IPS-18a (cell line): ENCODE data around the gene KIRREL2.
"Not testable (repeated sequence)": the region's sequence is repeated elsewhere in the genome, so short reads cannot be mapped to it uniquely, and the experiment has no call there.

Experiments
- H3K27ac ChIP-seq: one replicate; pipeline ENCODE4 v1.5.1; 2013; ENCODE audit warnings: low read length
- H3K27me3 ChIP-seq: one replicate; pipeline ENCODE4 v1.6.1; 2013; ENCODE audit warnings: mild to moderate bottlenecking, low read length; ENCODE audit not compliant: control insufficient read depth, insufficient read depth
- H3K36me3 ChIP-seq: one replicate; pipeline ENCODE4 v1.6.1; 2013; ENCODE audit warnings: low read depth, low read length; ENCODE audit not compliant: control insufficient read depth
- H3K4me1 ChIP-seq: one replicate; pipeline ENCODE4 v1.6.1; 2013; ENCODE audit warnings: low read depth, low read length; ENCODE audit not compliant: control insufficient read depth
- H3K4me3 ChIP-seq: one replicate; pipeline ENCODE4 v1.5.1; 2013; ENCODE audit warnings: low read length
- H3K9ac ChIP-seq: one replicate; pipeline ENCODE4 v1.6.1; 2013; ENCODE audit warnings: mild to moderate bottlenecking, low read length, moderate library complexity
- H3K9me3 ChIP-seq: one replicate; pipeline ENCODE4 v1.6.1; 2013; ENCODE audit warnings: low read depth, low read length; ENCODE audit not compliant: control insufficient read depth

KIRREL2 gene

GRCh38 chr19:35828692-35829301, 27.9 kb upstream of the KIRREL2 start:
- no peak overlapping the region for H3K4me3 ChIP-seq
- no peak overlapping the region for H3K27ac ChIP-seq
- H3K9me3 ChIP-seq: no peaks in the 10 kb centered on the region
- H3K27me3 ChIP-seq: peaks cover 24% of the 10 kb centered on the region
- no peaks in the 10 kb centered on the region for H3K4me1 ChIP-seq
- H3K36me3 ChIP-seq: no peaks in the 10 kb centered on the region
- H3K9ac ChIP-seq: no peak overlapping the region

- H3K27ac ChIP-seq: no peak overlapping the region
- H3K4me3 ChIP-seq: no peak overlapping the region
- no peaks in the 10 kb centered on the region for H3K36me3 ChIP-seq
- no peaks in the 10 kb centered on the region for H3K4me1 ChIP-seq
- H3K9me3 ChIP-seq: no peaks in the 10 kb centered on the region
- no peak overlapping the region for H3K9ac ChIP-seq
- H3K27me3 ChIP-seq: peaks cover 24% of the 10 kb centered on the region
These were observed 25.7 kb upstream of the KIRREL2 start for GRCh38 chr19:35830986-35831385.

- Histone ChIP-seq H3K9ac (no peak overlapping the region), H3K27me3 (peaks cover 24% of the 10 kb centered on the region), H3K4me1 (no peaks in the 10 kb centered on the region), H3K36me3 (no peaks in the 10 kb centered on the region), H3K9me3 (no peaks in the 10 kb centered on the region), H3K4me3 (no peak overlapping the region), H3K27ac (no peak overlapping the region)
These were observed 24.7 kb upstream of the KIRREL2 start for GRCh38 chr19:35832054-35832453.

- Histone ChIP-seq H3K4me3 (no peak overlapping the region), H3K4me1 (no peaks in the 10 kb centered on the region), H3K36me3 (no peaks in the 10 kb centered on the region), H3K27ac (no peak overlapping the region), H3K9ac (no peak overlapping the region), H3K9me3 (no peaks in the 10 kb centered on the region), H3K27me3 (peaks cover 24% of the 10 kb centered on the region)
These were observed 22.7 kb upstream of the KIRREL2 start for GRCh38 chr19:35833972-35834371.

GRCh38 chr19:35836096-35836495, 20.6 kb upstream of the KIRREL2 start:
- not testable (repeated sequence) for H3K4me1 ChIP-seq, H3K4me3 ChIP-seq, H3K27ac ChIP-seq, H3K9me3 ChIP-seq, H3K9ac ChIP-seq, H3K36me3 ChIP-seq
- H3K27me3 ChIP-seq: peaks cover 13% of the 10 kb centered on the region

- no peak overlapping the region for H3K4me3 ChIP-seq
- H3K27me3 ChIP-seq: peaks cover 59% of the 10 kb centered on the region
- H3K4me1 ChIP-seq: peaks cover 5% of the 10 kb centered on the region
- no peak overlapping the region for H3K9ac ChIP-seq
- H3K9me3 ChIP-seq: no peaks in the 10 kb centered on the region
- no peaks in the 10 kb centered on the region for H3K36me3 ChIP-seq
- no peak overlapping the region for H3K27ac ChIP-seq
These were observed 14.6 kb upstream of the KIRREL2 start for GRCh38 chr19:35841961-35842595.

GRCh38 chr19:35842666-35843272, 13.9 kb upstream of the KIRREL2 start:
- Histone ChIP-seq H3K4me1 (peaks cover 5% of the 10 kb centered on the region), H3K27me3 (peaks cover 63% of the 10 kb centered on the region), H3K9ac (no peak overlapping the region), H3K9me3 (no peaks in the 10 kb centered on the region), H3K36me3 (no peaks in the 10 kb centered on the region), H3K4me3 (no peak overlapping the region), H3K27ac (no peak overlapping the region)

GRCh38 chr19:35843676-35844481, 12.8 kb upstream of the KIRREL2 start:
- Histone ChIP-seq H3K9me3 (no peaks in the 10 kb centered on the region), H3K4me3 (peak overlapping the region; percentile 2), H3K27ac (no peak overlapping the region), H3K36me3 (no peaks in the 10 kb centered on the region), H3K4me1 (peaks cover 5% of the 10 kb centered on the region), H3K9ac (no peak overlapping the region), H3K27me3 (peaks cover 64% of the 10 kb centered on the region)

GRCh38 chr19:35844482-35845214, 12.1 kb upstream of the KIRREL2 start:
- no peaks in the 10 kb centered on the region for H3K9me3 ChIP-seq
- H3K27me3 ChIP-seq: peaks cover 64% of the 10 kb centered on the region
- H3K4me3 ChIP-seq: peak overlapping the region; percentile 43
- no peaks in the 10 kb centered on the region for H3K36me3 ChIP-seq
- H3K9ac ChIP-seq: no peak overlapping the region
- no peak overlapping the region for H3K27ac ChIP-seq
- peaks cover 5% of the 10 kb centered on the region for H3K4me1 ChIP-seq

GRCh38 chr19:35845215-35846037, 11.3 kb upstream of the KIRREL2 start:
- no peak overlapping the region for H3K27ac ChIP-seq
- peak overlapping the region; percentile 43 for H3K4me3 ChIP-seq
- H3K9ac ChIP-seq: no peak overlapping the region
- no peaks in the 10 kb centered on the region for H3K36me3 ChIP-seq
- peaks cover 64% of the 10 kb centered on the region for H3K27me3 ChIP-seq
- peaks cover 5% of the 10 kb centered on the region for H3K4me1 ChIP-seq
- no peaks in the 10 kb centered on the region for H3K9me3 ChIP-seq
